ENCODE measurements around the gene B4GALT5.
"Not testable (repeated sequence)": the region's sequence is repeated elsewhere in the genome, so short reads cannot be mapped to it uniquely, and the experiment has no call there.

Gene B4GALT5

DNA sequence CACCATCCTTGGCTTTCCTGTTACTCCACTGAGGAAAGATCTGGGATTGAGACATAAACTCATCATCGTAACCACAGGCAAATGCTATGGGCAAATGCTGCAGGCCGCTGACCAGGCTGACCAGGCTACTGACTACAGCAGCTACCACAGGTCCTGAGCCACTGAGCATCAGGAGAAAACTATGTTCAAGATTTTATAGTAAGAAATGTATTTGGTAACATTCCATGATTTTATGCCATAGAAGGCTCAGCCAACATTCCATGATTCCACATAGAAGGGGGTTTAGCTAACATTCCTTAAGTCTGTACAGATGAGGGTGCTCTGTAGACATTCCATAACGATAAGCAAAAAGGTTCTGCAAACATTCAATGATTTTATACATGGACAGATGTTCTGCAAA is 16.1 kb upstream of the B4GALT5 start:
- DNase-seq: no peak

DNA sequence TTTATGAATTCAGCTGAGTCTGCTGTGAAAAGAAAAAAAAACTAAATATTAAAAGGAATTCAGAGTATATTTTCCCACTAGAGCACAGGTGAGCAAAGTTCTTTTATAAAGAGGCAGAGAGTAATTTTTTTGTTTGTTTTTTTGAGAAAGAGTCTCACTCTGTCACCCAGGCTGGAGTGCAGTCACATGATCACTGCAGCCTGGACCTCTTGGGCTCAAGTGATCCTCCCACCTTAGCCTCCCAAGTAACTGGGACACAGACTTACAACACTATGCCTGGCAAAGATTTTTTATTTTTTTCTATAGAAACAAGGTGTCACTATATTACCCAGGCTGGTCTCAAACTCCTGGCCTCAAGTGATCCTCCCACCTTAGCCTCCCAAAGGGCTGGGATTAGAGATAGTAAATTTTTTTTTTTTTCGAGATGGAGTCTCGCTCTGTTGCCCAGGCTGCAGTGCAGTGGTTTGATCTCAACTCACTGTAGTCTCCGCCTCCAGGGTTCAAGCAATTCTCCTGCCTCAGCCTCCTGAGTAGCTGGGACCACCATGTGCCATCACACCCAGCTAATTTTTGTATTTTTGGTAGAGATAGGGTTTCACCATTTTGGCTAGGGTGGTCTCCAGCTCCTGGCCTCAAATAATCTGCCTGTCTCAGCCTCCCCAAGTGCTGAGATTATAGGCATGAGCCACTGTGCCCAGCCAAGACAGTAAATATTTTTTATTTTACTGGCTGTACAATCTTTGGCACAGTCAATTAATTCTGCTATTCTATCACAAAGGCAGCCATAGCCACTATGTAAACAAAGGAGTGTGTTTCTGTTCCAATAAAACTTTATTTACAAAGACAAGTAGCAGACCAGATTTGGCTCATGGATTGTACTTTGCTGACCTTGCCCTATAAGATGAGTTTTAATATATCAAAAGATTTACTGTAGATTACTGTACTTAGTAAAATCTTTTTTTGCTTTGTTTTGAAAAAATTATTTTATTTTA is 14.5 kb upstream of the B4GALT5 start:
- no peak for DNase-seq

DNA sequence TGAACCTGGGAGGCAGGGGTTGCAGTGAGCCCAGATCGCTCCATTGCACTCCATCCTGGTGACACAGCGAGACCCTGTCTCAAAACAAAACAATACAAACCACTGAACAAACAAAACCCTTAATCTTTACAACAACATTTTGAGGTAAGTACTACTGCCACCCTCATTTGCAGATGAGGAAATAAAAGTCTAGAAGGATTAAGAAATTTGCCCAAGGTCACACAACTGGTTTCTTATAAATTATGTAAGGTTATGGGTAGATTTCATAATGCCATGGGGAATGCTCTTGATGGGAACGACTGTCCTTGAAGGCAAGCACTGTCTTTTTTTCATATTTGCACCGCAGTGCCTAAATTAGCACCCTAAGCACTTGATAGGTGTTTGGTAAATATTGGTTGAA is 13.8 kb upstream of the B4GALT5 start:
- DNase-seq: no peak

DNA sequence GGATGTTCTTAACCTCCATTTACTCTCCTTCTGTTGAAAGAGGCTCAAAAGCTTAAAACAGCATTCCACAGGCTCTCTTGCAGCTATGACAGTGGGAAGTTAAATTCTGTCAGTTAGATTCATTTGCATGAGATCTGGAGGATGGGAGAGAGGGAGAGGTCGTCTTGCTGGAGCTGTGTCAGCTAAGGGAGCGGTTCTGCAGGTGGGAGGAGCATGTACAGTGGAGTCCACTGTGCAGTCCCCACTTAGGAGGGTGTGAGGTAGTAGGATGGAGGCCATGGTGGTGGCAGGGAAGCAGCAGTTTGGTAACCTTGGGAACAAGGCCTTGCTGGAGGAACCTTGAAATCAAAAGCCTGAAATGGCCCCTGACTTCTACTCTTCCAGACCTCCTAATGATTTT is 12.0 kb upstream of the B4GALT5 start:
- no peak for DNase-seq

DNA sequence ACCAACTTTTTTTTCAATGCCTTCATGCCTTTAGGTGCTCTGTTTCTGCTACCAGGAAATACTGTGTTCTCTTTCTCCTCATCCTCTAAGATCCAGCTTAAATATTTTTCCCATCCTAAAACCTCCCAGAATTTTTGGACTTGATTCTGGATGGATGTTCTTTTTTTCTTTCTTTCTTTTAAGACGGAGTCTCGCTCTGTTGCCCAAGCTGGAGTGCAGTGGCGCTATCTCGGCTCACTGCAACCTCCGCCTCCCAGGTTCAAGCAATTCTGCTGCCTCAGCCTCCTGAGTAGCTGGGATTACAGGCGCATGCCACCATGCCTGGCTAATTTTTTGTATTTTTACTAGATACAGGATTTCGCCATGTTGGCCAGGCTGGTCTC is 11.5 kb upstream of the B4GALT5 start:
- DNase-seq: not testable (repeated sequence)

DNA sequence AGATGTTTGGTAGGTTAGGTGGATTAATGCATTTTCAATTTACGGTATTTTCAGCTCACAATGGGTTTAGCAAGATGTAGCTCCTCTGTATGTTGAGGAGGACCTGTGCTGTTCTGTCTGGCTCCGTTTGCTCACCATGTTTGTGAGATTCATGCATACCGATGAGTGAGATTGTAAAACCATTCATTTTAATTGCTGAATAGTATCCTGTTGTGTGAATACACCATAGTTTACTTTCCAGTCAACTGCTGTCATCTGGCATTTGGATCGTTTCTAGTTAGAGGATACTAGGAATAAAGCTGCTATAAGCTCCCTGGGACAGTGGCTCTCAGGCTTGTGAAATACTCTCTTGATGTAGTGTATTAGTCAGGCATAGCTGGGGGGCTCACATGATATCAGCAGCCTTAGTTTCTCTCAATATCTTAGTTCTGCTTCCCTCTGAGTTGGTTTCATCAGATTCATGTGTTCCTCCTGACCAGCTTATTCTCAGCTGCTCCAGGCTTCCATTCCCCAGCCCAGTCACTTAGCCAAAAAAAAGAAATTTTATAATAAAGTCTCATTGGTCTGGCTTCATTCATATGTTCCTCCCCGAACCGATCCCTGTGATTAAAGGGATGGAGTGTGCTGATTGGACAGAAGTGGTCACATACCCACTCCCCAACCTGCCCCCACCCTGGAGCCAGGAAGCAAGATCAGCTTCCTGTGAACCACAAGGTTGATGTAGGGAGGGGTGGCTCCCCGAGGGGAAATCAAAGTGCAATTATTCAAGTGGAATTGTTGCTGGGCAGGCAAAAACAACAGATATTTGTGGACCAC is 10.9 kb upstream of the B4GALT5 start:
- no peak for DNase-seq

DNA sequence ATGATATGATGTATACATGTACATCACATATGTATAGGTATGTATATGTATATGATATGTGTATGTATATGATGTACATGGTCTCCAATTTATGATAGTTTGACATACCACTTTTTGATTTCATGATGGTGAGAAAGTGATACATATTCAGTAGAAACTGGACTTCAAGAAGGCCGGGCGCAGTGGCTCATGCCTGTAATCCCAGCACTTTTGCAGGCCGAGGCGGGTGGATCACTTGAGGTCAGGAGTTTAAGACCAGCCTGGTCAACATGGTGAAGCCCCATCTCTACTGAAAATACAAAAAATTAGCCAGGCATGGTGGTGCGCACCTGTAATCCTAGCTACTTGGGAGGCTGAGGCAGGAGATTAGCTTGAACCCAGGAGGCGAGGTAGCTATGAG is 10.1 kb upstream of the B4GALT5 start:
- not testable (repeated sequence) for DNase-seq

DNA sequence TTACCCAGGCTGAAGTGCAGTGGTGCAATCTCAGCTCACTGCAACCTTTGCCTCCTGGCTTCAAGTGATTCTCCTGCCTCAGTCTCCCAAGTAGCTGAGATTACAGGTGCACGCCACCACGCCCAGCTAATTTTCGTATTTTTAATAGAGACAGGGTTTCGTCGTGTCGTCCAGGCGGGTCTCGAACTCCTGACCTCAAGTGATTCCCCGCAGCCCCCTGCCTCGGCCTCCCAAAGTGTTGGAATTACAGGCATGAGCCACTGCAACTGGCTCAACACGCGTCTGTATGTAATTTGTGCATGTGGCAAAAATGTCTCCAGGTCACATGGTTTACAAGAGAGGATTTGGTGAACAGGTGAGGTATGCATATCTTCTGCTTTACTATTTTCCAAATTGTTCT is 7.6 kb upstream of the B4GALT5 start:
- not testable (repeated sequence) for DNase-seq

DNA sequence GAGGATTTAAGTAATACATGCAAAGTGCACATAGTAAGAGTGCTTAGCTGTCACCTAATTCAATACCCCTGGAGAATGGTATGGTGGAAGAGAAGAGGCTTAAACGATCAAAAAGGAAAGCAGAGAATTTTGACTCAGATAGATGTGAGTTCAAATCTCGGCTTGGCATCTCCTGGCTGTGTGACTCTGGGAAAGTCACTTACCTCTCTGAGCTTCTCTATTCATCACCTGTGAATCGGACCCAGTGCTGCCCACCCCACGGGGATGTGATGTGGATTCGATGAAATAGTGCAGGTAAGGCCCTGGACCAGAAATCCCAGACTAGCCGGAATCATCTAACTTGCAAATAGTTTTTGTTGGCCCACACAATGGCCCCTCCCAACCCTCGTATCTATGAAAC is 1.8 kb upstream of the B4GALT5 start:
- no peak for DNase-seq

DNA sequence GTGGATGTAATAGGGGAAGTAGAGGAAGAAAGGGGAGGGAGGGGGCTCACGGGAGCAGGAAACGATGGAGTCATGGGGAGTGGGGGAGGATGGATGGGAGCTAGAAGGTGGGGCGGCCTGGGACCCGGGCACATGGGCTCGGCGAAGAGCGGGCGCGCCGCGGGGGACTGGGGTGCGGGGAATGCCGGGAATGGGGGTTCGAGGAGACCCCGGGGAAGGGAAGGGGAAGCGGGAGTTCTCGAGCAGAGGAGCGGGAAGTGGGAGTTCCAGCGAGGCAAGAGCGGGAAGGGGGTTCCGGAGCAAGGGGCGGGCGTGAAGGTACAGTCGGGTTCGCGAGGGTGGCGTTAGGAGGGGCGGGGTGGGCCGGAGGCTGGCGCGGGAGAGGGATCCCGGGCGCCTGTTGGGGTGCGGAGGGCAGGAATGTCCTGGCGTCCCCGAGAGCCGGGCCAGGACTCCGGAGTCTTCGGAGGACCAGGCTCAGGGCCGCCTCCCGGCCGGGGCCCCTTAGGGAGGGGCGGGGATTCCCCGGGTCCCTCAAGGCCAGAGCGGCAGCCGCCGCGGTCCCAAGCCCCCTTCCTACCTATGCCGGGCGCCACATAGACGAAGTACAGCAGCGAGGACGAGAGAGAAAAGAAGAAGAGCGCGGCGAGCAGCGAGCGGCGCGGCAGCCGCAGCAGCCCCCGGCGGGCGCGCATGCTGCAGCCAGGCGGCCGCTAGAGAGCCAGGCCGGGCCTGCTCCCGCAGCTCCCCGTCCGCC is 504 bp downstream of the B4GALT5 start:
- no peak for DNase-seq

DNA sequence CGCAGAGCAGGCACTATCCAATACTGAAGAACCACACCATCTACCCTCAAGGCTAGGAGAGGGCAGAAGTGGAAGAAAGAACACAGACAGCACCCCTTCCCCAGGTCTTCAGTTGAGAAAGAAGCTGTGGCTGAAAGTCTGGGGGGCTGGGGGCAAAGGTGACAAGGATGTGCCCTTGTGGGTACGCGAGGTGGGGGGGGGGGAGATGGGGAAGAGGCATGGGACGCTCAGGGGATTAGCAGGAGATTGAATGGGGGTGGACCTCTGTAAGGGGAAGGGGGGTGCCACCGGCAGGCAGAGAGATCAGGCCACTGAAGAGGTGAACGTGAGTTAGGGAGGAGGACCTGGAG is 1.1 kb downstream of the B4GALT5 start:
- DNase-seq: no peak

DNA sequence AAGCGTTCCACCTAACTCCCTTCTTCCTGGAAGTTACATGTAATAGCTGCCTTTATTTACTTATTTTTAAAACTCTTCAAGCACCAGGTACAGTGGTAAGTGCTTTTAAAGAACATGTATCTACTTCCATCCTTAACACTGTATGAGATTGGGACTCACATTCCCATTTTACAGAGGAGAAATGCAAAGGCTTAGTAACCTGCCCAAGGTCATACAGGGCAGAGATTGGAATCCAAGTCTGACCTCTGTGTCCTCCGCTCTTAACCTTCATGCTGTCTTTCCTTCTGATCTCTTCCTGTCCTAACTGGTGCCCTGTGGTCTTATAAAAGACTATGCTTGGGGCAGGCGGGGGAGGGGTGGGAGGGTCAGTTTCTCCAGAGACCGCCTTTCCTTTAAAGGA is 1.6 kb downstream of the B4GALT5 start:
- DNase-seq: no peak

DNA sequence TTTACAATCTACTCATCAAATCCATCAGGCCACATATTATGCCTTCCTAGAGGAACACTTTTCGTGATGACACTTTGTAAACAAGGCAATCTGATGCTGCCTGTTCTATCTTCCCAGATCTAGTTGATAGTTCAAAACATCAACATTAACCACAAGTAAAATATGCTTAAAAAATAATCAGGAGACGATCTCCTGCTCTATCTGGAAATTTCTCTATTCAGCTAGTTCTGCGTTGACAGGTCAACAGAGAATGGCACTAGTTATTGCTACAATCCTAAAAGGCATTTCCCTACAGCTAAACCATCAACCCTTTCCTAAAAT is 2.1 kb downstream of the B4GALT5 start:
- DNase-seq: no peak

DNA sequence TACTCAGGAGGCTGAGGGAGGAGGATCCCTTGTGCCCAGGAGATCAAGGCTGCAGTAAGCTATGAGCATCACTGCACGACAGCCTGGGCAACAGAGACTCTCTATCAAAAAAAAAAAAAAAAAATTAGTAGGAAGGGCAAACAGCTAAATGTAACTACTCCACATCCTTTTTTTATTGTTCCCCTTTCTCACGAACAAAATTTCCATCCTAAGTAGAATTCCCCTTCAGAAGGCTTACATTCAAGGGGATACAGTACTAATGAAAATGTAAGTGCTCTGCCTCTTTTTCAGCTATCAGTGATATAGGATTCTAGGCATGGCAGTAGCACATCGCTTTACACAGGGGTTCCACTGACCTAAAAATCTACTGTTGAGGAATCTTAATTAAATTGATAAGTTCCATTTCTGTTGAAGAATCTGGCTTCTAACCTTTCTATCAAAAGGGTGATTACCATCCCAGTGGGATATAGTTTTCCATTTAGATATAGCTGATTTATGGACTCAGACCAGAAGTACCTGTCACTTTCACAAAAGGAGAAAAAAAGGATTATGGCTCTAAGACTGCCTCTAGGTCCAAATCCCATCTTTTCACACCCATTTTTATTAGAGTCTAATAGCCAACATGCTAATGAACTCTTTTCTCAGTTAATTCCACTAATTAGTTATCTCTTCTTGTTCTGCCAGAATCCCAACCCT is 2.6 kb downstream of the B4GALT5 start:
- no peak for DNase-seq

DNA sequence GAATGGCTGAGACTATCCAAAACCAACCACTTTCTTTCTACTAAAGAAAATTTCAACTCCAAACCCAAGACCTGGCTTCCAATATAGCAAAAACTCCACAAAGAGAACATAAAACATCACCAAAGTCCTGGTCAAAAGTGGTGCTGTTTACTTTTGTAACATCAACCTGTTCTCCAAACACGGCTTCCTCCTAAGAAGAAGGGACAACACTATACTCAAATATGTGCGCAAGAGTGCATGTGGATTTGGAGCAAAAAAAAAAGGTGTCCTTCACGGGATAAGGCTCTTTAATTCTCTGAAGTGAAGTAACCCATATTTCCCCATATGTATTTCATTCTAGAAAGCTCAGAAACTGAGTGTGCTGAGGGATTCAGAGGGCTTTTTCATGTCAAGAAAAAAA is 6.6 kb downstream of the B4GALT5 start:
- DNase-seq: no peak

DNA sequence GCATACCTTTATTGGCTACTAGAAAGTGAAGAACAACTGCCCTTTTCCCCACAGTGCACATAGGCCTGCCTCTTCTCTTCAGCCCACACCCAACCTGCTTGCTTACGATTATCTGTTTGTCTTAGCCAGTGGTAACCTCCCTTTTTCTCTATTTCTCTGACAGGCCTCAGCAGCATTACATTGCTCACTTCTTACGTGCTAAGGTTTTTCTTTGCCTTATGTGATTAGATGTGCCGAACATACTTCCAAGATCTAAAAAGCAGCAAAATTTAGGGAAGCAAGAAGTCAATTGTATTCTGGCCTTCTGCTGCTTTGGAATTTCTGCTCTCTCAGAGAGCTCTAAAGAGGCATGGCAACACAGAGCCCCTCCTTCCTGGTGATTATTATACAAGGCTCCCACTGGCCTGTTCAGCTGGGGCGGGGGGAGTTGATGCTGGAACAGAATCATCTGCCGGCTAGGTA is 7.0 kb downstream of the B4GALT5 start:
- no peak for DNase-seq

DNA sequence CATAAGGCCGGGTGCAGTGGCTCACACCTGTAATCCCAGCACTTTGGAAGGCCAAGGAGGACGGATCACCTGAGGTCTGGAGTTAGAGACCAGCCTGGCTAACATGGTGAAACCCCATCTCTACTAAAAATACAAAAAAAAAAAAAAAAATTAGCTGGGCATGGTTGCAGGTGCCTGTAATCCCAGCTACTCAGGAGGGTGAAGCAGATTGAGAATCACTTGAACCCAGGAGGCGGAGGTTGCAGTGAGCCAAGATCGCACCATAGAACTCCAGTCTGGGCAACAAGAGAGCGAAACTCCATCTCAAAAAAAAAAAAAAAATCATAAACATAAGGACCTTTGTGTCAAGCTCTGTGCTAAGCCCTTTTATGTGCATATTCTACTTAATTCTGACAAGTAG is 7.8 kb downstream of the B4GALT5 start:
- DNase-seq: not testable (repeated sequence)

DNA sequence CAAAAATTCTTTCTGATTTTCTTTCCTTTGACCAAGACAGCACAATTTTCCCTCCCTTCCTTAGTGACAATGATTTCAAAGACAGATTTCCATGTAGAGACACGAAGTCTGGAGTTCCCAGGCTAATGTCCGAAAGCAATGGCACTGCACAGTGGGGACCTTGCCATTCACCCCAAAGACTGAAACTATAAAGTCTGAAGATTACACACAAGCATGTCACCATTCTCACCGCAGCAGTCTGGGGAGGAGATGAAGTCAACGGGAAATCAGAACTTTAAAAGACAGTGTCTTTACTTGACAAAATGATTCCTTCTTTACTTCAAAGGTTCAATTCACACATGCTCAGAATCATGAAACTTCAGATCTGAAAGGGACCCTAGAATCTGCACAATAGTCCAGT is 8.3 kb downstream of the B4GALT5 start:
- no peak for DNase-seq

DNA sequence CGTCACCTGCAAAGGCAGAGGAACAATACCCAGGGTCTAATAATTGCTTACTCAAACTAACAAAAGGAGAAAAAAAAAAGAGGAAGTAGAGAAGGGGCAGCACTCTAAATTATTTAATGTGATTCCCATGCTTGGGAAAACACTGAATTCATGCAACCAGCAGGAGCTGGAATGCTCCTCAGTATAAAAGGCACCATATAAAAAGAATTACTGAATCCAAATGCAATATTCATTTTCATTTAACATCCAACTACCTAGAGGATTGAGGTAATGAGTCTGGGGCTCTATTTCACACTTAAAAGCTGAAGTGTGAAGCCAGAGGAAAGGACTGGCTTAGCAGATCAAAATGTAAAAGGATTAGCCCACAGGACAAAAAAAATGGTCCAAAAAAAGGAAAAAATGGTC is 8.7 kb downstream of the B4GALT5 start:
- DNase-seq: no peak

DNA sequence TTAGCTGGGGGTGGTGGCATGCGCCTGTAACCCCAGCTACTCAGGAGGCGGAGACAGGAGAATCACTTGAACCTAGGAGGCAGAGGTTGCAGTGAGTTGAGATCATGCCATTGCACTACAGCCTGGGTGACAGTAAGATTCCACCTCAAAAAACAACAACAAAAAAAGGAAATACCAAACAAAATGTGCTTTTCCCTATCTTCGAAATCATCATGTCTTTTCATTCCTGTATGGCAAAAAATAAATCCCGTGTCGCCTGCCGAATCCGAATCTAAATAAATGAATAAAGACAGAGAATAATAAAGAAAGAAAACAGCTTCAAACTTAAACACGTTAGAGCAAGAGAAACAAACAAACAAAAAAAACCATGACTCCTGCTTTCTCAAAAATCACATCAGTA is 11.8 kb downstream of the B4GALT5 start:
- DNase-seq: no peak

DNA sequence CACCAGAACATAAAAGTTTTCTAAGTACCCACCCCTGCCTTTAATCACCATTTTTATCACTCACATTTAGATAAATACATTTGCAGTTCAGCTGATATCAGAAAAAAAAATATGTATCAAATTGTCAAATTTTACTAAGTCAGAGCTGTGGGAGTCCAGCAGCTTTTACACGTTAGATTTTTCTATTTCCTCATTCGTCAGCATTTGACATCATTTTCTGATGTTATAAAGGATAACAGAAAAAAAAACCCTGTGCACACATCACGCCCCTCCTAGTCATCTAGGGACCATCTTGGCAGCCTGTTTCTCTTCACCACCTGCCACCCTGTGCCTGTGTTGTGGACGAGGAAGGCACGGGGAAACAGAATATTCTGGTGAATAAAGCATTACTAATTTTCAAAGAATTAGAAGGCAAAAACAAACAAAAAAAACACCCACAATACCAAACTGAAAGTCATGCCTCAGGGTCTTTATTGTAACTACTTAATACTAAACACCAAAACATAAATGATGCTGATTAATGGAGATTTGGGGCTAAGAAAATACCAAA is 12.4 kb downstream of the B4GALT5 start:
- DNase-seq: no peak

DNA sequence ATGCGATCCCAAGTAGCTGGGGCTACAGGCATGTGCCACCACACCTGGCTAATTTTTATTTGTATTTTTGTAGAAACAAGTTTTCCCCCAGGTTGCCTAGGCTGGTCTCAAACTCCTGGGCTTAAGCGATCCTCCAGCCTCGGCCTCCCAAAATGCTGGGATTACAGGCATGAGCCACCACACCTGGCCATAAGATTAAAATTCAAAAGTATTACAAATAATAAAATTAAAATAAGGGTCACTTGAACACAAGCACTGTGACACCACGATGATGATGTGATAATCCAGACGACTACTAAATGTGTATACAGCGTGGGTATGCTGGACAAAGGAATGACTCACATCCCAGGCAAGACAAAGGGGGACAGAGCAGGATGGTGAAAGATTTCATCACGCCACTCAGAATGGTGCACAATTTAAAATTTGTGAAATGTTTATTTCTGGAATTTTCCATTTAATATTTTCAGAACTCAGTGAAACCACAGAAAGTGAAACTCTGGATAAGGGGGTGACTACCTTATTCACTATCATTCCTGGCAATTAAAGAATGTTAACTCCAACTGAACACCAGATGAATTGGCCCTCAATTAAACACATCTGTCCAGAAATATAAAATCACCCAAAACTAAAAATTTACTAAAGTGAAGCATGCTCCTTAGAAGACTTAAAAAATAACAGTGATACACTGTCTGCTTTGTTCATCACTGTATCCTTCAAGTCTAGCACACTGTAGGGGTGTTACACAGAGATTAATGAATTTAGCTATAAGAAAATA is 13.1 kb downstream of the B4GALT5 start:
- no peak for DNase-seq

Data from cerebellar nuclear complex (tissue), 1 donor.